Prostate gland (tissue), 2 donors: Measurements from ENCODE around the gene UROD.

Source experiments
- CTCF ChIP-seq, 4 experiments: fragments of 200-600 bp in 2 of 4; fragments of 450-650 bp in 2 of 4; sonication (generic) in 2 of 4; IDR thresholded peaks; 1 replicate in 3 of 4; 2 replicates in 1 of 4; pipeline ENCODE4 v1.5.1; 2016 to 2019; ENCODE audit warnings: antibody characterized with exemption in 4 of 4, mild to moderate bottlenecking in 2 of 4, moderate library complexity in 2 of 4
- POLR2A ChIP-seq: fragments of 450-650 bp; IDR thresholded peaks from one replicate; pipeline ENCODE4 v1.6.1; 2016; ENCODE audit warnings: antibody characterized with exemption, mild to moderate bottlenecking
- POLR2AphosphoS5 ChIP-seq: sonication (generic); formaldehyde crosslinking; IDR thresholded peaks from one replicate; pipeline ENCODE4 v1.6.1; 2017; ENCODE audit warnings: antibody characterized with exemption

- TF ChIP-seq POLR2AphosphoS5, result no peak
- no peak for TF ChIP-seq CTCF (IDR thresholded peaks at IDR 0.05)
- TF ChIP-seq POLR2A, result no peak
Observed at GRCh38 chr1:45037456-45037855, 25.4 kb downstream of the UROD start.
